OCI-LY3 (cell line): Measurements from ENCODE around the gene CD99L2.

Experiments
- H2AFZ ChIP-seq: fragments of 200-600, 300-600 bp; shearing (Covaris generic); 2 replicates; pipeline ENCODE4 v1.6.0; 2014; ENCODE audit warnings: antibody characterized with exemption, low read depth, low read length
- H3K27ac ChIP-seq: fragments of 200-600, 300-600 bp; sonication (generic); 2 replicates; pipeline ENCODE4 v1.5.1; 2014; ENCODE audit warnings: mild to moderate bottlenecking, low read length, moderate library complexity, mixed read lengths
- H3K27me3 ChIP-seq: fragments of 200-600, 300-600 bp; sonication (generic); 2 replicates; pipeline ENCODE4 v1.6.1; 2014; ENCODE audit warnings: low read depth, low read length, mixed read lengths
- H3K36me3 ChIP-seq: fragments of 200-600, 300-600 bp; sonication (generic); replicated peaks from 2 replicates; pipeline ENCODE3; 2014; ENCODE audit warnings: low read depth, low read length, mixed read lengths
- H3K4me1 ChIP-seq: fragments of 300-600, 200-600 bp; sonication (generic); 2 replicates; pipeline ENCODE4 v1.6.1; 2014; ENCODE audit warnings: low read length, mixed read lengths
- H3K4me2 ChIP-seq: fragments of 200-600, 300-600 bp; sonication (generic); 2 replicates; pipeline ENCODE4 v1.6.1; 2014; ENCODE audit warnings: low read length, mixed read lengths
- H3K4me3 ChIP-seq: fragments of 300-600, 200-600 bp; sonication (generic); 2 replicates; pipeline ENCODE4 v1.5.1; 2014; ENCODE audit warnings: antibody characterized with exemption, mild to moderate bottlenecking, low read length, moderate library complexity
- H3K79me2 ChIP-seq: fragments of 300-600, 200-600 bp; shearing (Covaris generic); 2 replicates; pipeline ENCODE4 v1.6.1; 2014; ENCODE audit warnings: mild to moderate bottlenecking, low read length, mixed read lengths
- H3K9ac ChIP-seq: fragments of 300-600, 200-600 bp; shearing (Covaris generic); 2 replicates; pipeline ENCODE4 v1.6.0; 2014; ENCODE audit warnings: mild to moderate bottlenecking, low read length, moderate library complexity
- H3K9me3 ChIP-seq: fragments of 200-600, 300-600 bp; shearing (Covaris generic); 2 replicates; pipeline ENCODE4 v1.6.1; 2014; ENCODE audit warnings: low read length, mixed read lengths; ENCODE audit not compliant: insufficient read depth
- H4K20me1 ChIP-seq: fragments of 200-600, 300-600 bp; sonication (generic); 2 replicates; pipeline ENCODE4 v1.6.1; 2016; ENCODE audit warnings: low read length, mixed read lengths; ENCODE audit not compliant: insufficient read depth
- EZH2phosphoT487 ChIP-seq: fragments of 200-600 bp; shearing (Covaris generic); IDR thresholded peaks from 2 replicates; pipeline ENCODE4 v1.6.1; 2018; ENCODE audit warnings: antibody characterized with exemption, mixed run types, low read depth
- TF ChIP-seq, protein P1 (sequence below): fragments of 200-600, 300-600 bp; sonication (generic); IDR thresholded peaks from 2 replicates; pipeline ENCODE4 v1.5.1; 2014; ENCODE audit warnings: antibody characterized with exemption, low read length, low read depth

CD99L2 gene

GRCh38 chrX:150857453-150857852, 41.0 kb downstream of the CD99L2 start:
- Histone ChIP-seq H3K9ac (no peak overlapping the region), H2AFZ (no peak overlapping the region), H3K27ac (no peak overlapping the region), H3K79me2 (no peaks in the 10 kb centered on the region), H3K4me3 (no peak overlapping the region), H3K27me3 (no peaks in the 10 kb centered on the region), H3K4me2 (no peak overlapping the region), H3K9me3 (peaks cover 7% of the 10 kb centered on the region; the same call in 1 of the 2 replicates), H4K20me1 (no peaks in the 10 kb centered on the region), H3K4me1 (no peaks in the 10 kb centered on the region), H3K36me3 (no peaks in the 10 kb centered on the region)
- no peak for TF ChIP-seq EZH2phosphoT487
- TF ChIP-seq, protein P1, sequence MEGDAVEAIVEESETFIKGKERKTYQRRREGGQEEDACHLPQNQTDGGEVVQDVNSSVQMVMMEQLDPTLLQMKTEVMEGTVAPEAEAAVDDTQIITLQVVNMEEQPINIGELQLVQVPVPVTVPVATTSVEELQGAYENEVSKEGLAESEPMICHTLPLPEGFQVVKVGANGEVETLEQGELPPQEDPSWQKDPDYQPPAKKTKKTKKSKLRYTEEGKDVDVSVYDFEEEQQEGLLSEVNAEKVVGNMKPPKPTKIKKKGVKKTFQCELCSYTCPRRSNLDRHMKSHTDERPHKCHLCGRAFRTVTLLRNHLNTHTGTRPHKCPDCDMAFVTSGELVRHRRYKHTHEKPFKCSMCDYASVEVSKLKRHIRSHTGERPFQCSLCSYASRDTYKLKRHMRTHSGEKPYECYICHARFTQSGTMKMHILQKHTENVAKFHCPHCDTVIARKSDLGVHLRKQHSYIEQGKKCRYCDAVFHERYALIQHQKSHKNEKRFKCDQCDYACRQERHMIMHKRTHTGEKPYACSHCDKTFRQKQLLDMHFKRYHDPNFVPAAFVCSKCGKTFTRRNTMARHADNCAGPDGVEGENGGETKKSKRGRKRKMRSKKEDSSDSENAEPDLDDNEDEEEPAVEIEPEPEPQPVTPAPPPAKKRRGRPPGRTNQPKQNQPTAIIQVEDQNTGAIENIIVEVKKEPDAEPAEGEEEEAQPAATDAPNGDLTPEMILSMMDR, result no peak

DNA sequence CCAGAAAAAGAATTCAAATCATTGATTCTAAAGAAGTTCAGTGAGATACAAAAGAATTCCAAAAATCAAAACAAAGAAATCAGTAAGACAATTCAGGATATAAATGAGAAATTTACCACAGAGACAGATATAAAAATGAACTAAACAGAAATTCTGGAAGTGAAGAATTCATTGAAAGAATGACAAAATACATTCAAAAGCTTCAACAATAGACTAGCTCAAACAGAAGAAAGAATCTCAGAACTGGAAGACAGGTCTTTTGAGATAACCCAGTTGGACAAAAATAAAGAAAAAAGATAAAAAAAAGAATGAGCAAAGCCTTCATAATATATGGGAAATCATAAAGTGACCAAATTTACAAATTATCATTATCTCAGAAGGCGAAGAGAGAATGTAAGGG, 41.7 kb downstream of the CD99L2 start:
- Histone ChIP-seq H2AFZ (no peak overlapping the region), H3K4me1 (no peaks in the 10 kb centered on the region), H3K79me2 (no peaks in the 10 kb centered on the region), H3K27me3 (no peaks in the 10 kb centered on the region), H3K36me3 (no peaks in the 10 kb centered on the region), H3K27ac (no peak overlapping the region), H3K9ac (no peak overlapping the region), H3K4me3 (no peak overlapping the region), H3K4me2 (no peak overlapping the region), H4K20me1 (no peaks in the 10 kb centered on the region), H3K9me3 (peaks cover 7% of the 10 kb centered on the region; the same call in 1 of the 2 replicates)
- TF ChIP-seq EZH2phosphoT487, result no peak
- TF ChIP-seq, protein P1, result no peak

- peaks cover 7% of the 10 kb centered on the region; the same call in 1 of the 2 replicates for H3K9me3 ChIP-seq
- H2AFZ ChIP-seq, result no peak overlapping the region
- no peaks in the 10 kb centered on the region for H3K79me2 ChIP-seq
- no peak overlapping the region for H3K27ac ChIP-seq
- no peak for TF ChIP-seq EZH2phosphoT487
- TF ChIP-seq, protein P1, result no peak
- H3K27me3 ChIP-seq, result no peaks in the 10 kb centered on the region
- no peaks in the 10 kb centered on the region for H3K4me1 ChIP-seq
- H4K20me1 ChIP-seq, result no peaks in the 10 kb centered on the region
- no peaks in the 10 kb centered on the region for H3K36me3 ChIP-seq
- H3K9ac ChIP-seq, result no peak overlapping the region
- H3K4me2 ChIP-seq, result no peak overlapping the region
- no peak overlapping the region for H3K4me3 ChIP-seq
Measured at GRCh38 chrX:150856101-150856500, 42.4 kb downstream of the CD99L2 start.

- Histone ChIP-seq H3K27me3 (no peaks in the 10 kb centered on the region), H3K27ac (no peak overlapping the region), H3K9ac (no peak overlapping the region), H3K4me1 (no peaks in the 10 kb centered on the region), H3K79me2 (no peaks in the 10 kb centered on the region), H3K36me3 (no peaks in the 10 kb centered on the region), H4K20me1 (no peaks in the 10 kb centered on the region), H3K4me2 (no peak overlapping the region), H3K4me3 (no peak overlapping the region), H2AFZ (no peak overlapping the region), H3K9me3 (peaks cover 7% of the 10 kb centered on the region; the same call in 1 of the 2 replicates)
- no peak for TF ChIP-seq EZH2phosphoT487
- TF ChIP-seq, protein P1, result no peak
Measured at GRCh38 chrX:150854856-150855255, 43.6 kb downstream of the CD99L2 start.
